ENCODE results near the gene SLC25A41. TPM values are rescaled to one million over a fixed set of nuclear protein-coding genes. Genes with fewer than 3 reads are reported as not detected.
A peak's percentile ranks its signal among the peaks of the same experiment; 100 is the strongest.

SLC25A41 gene
- total RNA-seq, 4 donors from 2014 or later = 0.52 TPM; not detected in 3

DNA sequence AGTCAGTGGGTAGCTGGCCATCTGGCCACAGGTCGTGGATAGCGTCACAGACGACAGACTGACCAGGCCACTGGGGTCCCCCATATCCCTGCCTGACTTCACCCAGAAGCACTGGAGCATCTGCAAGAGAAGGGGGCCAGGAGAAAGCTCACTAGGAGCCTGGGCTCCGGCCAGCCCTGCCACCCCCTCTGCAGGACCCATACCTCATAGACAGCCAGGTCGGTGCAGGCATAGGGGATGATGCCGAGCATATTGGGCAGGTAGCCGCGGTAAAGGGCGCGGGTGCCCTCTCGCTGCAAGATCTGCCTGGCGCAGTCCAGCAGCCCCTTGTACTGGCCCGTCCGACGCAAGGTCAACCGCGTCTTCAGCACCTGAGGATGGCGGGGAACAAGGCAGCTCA is 6.4 kb downstream of the SLC25A41 start:
- H3K9me3 ChIP-seq = no peaks in the 10 kb centered on the region
- peaks cover 0 to 8% of the 10 kb centered on the region in 2 donors for H3K4me1 ChIP-seq
- H3K4me3 ChIP-seq = no peak overlapping the region
- no peak for DNase-seq
- intact Hi-C loops (cut with DNase I; ENCODE audit: low total_unique reads) = no loop called here
- H3K27ac ChIP-seq = no peak overlapping the region
- no peaks in the 10 kb centered on the region for H3K36me3 ChIP-seq
- TF ChIP-seq, protein P1, sequence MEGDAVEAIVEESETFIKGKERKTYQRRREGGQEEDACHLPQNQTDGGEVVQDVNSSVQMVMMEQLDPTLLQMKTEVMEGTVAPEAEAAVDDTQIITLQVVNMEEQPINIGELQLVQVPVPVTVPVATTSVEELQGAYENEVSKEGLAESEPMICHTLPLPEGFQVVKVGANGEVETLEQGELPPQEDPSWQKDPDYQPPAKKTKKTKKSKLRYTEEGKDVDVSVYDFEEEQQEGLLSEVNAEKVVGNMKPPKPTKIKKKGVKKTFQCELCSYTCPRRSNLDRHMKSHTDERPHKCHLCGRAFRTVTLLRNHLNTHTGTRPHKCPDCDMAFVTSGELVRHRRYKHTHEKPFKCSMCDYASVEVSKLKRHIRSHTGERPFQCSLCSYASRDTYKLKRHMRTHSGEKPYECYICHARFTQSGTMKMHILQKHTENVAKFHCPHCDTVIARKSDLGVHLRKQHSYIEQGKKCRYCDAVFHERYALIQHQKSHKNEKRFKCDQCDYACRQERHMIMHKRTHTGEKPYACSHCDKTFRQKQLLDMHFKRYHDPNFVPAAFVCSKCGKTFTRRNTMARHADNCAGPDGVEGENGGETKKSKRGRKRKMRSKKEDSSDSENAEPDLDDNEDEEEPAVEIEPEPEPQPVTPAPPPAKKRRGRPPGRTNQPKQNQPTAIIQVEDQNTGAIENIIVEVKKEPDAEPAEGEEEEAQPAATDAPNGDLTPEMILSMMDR (IDR thresholded peaks at IDR 0.05) = no peak
- no peak for TF ChIP-seq POLR2A (IDR thresholded peaks at IDR 0.05)
- no peaks in the 10 kb centered on the region for H3K27me3 ChIP-seq

DNA sequence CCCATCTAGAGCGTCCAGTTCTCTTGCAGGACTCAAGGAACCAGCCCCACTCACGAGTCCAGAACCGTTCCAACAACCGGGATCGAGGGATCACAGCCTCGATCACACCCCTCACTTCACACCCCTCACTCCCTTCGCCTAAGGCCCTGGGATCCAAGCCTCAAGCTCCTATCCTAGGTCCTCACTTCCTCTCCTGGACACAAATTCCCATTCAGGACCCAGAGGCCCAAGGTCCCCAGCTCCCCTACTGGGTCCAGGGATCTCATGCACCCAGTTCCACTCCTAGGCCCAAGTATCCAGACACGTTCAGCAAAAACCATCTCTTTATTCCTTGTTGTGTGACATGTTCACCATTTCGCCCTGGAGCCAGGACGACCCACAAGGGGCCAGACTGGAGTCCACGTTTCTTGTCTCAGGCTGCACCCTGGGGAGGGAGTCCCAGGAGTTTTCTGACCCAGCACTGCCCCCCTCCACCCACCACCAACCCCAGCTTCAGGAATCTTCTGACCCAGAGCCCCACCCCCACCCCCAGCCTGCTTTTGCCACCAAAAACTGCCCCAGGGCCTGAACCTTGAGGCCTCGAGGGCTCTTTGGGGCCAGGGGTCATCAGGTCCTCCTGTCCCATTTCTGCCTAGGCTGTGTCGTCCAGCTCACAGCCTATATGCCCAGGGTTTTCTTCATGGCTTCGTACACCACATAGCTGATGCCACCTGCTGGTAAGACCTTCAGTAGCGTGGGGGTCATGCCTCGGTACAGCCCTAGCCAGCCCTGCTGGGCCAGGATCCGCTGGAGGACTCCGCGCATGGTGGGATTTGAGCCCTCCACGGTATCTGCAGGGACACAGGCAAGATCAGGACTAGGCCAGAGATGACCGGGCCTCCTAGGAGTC is 7.6 kb downstream of the SLC25A41 start:
- intact Hi-C loops (cut with DNase I; ENCODE audit: low total_unique reads) = no loop called here
- Histone ChIP-seq H3K36me3 (no peaks in the 10 kb centered on the region), H3K9me3 (no peaks in the 10 kb centered on the region), H3K27me3 (no peaks in the 10 kb centered on the region), H3K27ac (peak overlapping the region; percentile 82 to 90), H3K4me1 (peaks cover 0 to 8% of the 10 kb centered on the region in 2 donors), H3K4me3 (peak overlapping the region in 1 of 2 donors; percentile 5)
- TF ChIP-seq, protein P1 (IDR thresholded peaks at IDR 0.05) = peak in 1 of 4 experiments; percentile 4
- TF ChIP-seq POLR2A (IDR thresholded peaks at IDR 0.05) = no peak
- peak; percentile 23 to 25 for DNase-seq

DNA sequence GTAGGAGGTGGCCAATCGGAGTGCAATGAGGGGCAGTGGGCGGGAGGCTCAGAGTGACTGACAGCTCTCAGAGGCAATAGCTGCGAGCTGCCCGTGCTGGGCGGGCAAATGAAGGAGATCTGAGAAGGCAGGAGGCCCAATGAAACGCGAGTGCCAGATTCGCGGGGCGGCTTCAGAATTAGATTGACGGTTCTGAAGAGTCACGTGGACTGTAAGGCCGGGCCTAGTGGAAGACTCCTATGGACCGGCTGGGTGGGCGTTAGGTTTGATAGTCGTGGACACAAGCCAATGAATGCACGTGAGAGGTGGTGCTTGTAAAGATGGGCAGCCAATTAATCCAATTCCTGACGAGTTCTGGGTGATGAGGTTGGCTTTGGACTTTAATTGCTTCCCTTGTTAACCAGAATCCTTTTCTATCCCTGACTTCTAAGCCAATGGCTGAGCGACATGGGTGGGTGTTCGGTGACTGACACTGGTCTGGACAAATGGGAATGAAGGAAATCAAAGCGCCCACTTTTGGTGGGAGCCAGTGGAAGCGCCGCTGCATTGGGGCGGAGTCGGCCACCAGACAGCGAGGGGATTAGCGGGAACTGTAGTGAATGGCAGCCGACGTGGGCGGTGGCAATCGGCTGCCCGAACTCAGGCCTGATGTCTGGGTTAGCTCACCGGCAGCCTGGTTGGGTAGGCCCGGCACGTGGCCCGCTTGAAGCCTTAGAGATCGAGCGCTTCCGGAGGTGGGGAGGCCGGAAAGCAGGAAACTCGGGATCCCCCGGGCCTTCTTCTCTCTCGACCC is 8.4 kb downstream of the SLC25A41 start:
- Histone ChIP-seq H3K4me1 (peaks cover 0 to 8% of the 10 kb centered on the region in 2 donors), H3K9me3 (no peaks in the 10 kb centered on the region), H3K27ac (peak overlapping the region; percentile 82 to 90), H3K4me3 (peak overlapping the region in 1 of 2 donors; percentile 5), H3K36me3 (no peaks in the 10 kb centered on the region), H3K27me3 (no peaks in the 10 kb centered on the region)
- intact Hi-C loops (cut with DNase I; ENCODE audit: low total_unique reads) = no loop called here
- TF ChIP-seq POLR2A (IDR thresholded peaks at IDR 0.05) = peak in 1 of 2 donors; percentile 22
- TF ChIP-seq, protein P1 (IDR thresholded peaks at IDR 0.05) = peak in 1 of 4 experiments; percentile 28
- DNase-seq = peak; percentile 100

DNA sequence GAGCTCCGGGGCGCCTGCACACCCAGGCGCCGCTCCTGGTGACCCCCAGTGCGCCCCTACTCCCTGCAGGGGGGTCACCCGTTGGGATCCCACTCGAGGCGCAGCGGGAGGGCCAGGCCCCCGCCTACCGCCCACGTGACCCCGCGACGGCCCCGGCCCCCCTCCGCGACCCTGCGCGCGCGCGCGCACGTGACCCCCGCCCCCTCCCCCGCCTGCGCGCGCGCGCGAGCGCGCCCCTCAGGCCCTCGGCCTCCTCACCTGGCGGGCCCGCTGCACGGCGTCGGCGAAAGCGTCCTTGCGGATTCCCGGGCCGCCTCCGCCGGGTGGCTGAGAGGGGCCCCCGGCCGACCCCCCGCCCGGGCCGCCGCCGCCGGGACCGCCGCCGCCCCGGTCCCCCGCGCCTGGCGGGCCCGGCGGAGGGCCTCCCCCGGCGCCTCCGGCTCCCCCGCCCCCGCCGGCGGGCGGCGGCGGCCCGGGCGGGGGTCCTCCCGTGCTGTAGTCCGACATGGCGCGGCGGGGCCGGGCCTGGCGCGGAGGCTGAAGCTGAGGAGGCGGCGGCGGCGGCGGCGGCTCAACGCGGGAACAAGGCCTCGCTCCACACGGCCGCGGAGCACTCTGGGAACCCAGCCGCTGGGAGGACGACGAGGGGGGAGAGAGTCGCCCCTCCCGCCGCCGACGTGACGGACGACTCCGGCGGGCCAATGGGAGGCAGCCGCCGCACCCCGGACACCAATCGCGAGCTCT is 9.2 kb downstream of the SLC25A41 start, which contains the start of gene KHSRP:
Gene KHSRP, minus strand, starts transcription at position 617 of the 744 bp plus-strand sequence. Its CDS starts 110 bp downstream, at position 507.
- Histone ChIP-seq H3K4me3 (peak within 1 kb of the TSS; percentile 85 to 89), H3K9me3 (no peaks in the 10 kb centered on the region), H3K4me1 (peaks cover 0 to 8% of the 10 kb centered on the region in 2 donors), H3K27me3 (no peaks in the 10 kb centered on the region), H3K27ac (peak within 1 kb of the TSS; percentile 82 to 90), H3K36me3 (no peaks in the 10 kb centered on the region)
- DNase-seq = peak; percentile 22 to 47
- TF ChIP-seq, protein P1 (IDR thresholded peaks at IDR 0.05) = no peak
- peak; percentile 77 to 91 for TF ChIP-seq POLR2A (IDR thresholded peaks at IDR 0.05)
- intact Hi-C loops (cut with DNase I; ENCODE audit: low total_unique reads) = no loop called here
